Body of pancreas (tissue), 4 donors: ENCODE results near the gene ZNF630. TPM values are rescaled to one million over a fixed set of nuclear protein-coding genes. Genes with fewer than 3 reads are reported as not detected.
"Not testable (repeated sequence)": the region's sequence is repeated elsewhere in the genome, so short reads cannot be mapped to it uniquely, and the experiment has no call there.

Experiments
- ATAC-seq: fragments of 150-250 bp; one replicate; pipeline ENCODE4 v1.9.1; 2016
- DNase-seq, 4 donors: peaks; one replicate each; pipeline ENCODE4 v3.0.0-alpha.2; 2019
- H3K27ac ChIP-seq, 4 donors: fragments of 200-600 bp; sonication (generic); 1 replicate in 3 of 4; 2 replicates in 1 of 4; pipeline versions ENCODE4 v1.5.1 to v1.6.1; 2016 to 2019; ENCODE audit warnings: mild to moderate bottlenecking in 1 of 4, mixed read lengths in 1 of 4, moderate library complexity in 1 of 4
- H3K27me3 ChIP-seq, 2 donors: fragments of 200-600 bp; sonication (generic); one replicate each; pipeline ENCODE4 v1.6.0; 2016; ENCODE audit warnings: mild to moderate bottlenecking in 1 of 2
- H3K36me3 ChIP-seq, 2 donors: fragments of 200-600 bp; sonication (generic); replicated peaks in 1 of 2; 2 replicates each; pipeline ENCODE4 v1.5.1; 2016; ENCODE audit warnings: low read depth in 2 of 2; ENCODE audit not compliant: insufficient read depth in 1 of 2
- H3K4me1 ChIP-seq: fragments of 200-600 bp; sonication (generic); one replicate; pipeline ENCODE4 v1.6.0; 2016
- H3K4me3 ChIP-seq, 2 donors: fragments of 200-600 bp; sonication (generic); 1 replicate in 1 of 2; 2 replicates in 1 of 2; pipeline ENCODE4 v1.5.1; 2016 to 2019
- H3K9me3 ChIP-seq, 3 donors: fragments of 200-600 bp; sonication (generic); 1 replicate in 2 of 3; 2 replicates in 1 of 3; pipeline ENCODE4 v1.5.1; 2016
- POLR2A ChIP-seq, 3 donors: fragments of 450-650 bp; IDR thresholded peaks; one replicate each; pipeline ENCODE4 v1.6.1; 2016; ENCODE audit warnings: antibody characterized with exemption in 3 of 3, mild to moderate bottlenecking in 2 of 3
- WGBS, 2 donors: methylation state at CpG; one replicate each; pipeline ENCODE4 v1.1.5; 2017; 5-methylcytosine and 5-hydroxymethylcytosine counted together
- intact Hi-C: fragments of 100-400 bp; cut with DNase I; formaldehyde crosslinking; loops from one replicate; pipeline ENCODE4 v1.15.1; 2023
- total RNA-seq, 2 donors: library from RNA; depleted of rRNA; stranded (reverse); fragments of >200 nt; gene quantifications; one replicate each; pipeline ENCODE4 v1.1.0, GENCODE V29; 2016
- TF ChIP-seq, protein P1 (sequence below), 7 experiments: fragments of 450-650 bp in 4 of 7; fragments of 200-600 bp in 3 of 7; sonication (generic) in 3 of 7; IDR thresholded peaks; one replicate each; pipeline ENCODE4 v1.5.1; 2016 to 2019; ENCODE audit warnings: antibody characterized with exemption in 7 of 7

Gene ZNF630
- total RNA-seq, 2 donors from 2014 or later: 0.33 to 4.2 TPM

DNA sequence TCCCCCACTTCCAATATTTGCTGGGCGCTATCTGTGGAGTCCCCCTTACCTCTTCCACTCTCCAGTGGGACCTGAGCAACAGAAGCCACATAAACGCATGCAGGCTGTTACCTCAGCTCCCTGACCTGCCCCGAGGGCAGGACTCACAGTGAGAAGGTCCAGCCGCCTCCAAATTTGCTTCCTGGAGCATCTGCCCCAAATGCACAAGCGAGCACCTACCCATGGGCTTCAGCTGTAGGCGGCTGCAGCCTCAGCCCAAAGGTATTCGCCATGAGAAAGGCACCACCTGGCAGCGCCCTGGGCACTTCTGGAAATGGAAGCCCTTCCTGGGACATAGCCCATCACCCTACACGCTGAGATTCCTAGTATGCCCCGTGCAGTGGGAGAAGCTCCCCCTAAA is 41.2 kb downstream of the ZNF630 start:
- WGBS, 2 donors: 64 to 67% methylated on average over 2 to 3 of the region's 10 CpGs
- no peak for TF ChIP-seq POLR2A (IDR thresholded peaks at IDR 0.05)
- TF ChIP-seq, protein P1, sequence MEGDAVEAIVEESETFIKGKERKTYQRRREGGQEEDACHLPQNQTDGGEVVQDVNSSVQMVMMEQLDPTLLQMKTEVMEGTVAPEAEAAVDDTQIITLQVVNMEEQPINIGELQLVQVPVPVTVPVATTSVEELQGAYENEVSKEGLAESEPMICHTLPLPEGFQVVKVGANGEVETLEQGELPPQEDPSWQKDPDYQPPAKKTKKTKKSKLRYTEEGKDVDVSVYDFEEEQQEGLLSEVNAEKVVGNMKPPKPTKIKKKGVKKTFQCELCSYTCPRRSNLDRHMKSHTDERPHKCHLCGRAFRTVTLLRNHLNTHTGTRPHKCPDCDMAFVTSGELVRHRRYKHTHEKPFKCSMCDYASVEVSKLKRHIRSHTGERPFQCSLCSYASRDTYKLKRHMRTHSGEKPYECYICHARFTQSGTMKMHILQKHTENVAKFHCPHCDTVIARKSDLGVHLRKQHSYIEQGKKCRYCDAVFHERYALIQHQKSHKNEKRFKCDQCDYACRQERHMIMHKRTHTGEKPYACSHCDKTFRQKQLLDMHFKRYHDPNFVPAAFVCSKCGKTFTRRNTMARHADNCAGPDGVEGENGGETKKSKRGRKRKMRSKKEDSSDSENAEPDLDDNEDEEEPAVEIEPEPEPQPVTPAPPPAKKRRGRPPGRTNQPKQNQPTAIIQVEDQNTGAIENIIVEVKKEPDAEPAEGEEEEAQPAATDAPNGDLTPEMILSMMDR (IDR thresholded peaks at IDR 0.05): no peak
- intact Hi-C loops: no loop called here

DNA sequence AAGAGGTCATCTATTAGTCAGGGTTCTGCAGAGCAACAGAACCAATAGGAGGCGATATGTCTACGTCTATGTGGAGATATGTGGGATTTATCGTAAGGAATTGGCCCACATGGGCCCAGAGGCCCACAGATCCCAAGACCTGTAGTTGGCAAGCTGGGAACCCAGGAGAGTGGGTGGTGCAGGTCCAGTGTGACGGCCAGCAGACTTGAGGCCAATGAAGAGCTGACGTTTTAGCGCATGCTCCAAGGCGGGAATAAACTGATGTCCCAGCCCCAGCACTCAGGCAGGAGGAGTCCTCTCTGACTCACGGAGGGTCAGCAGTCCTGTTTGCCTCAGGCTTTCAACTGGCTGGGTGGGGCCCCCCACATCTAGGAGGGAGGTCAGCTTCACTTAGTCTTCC is 43.3 kb downstream of the ZNF630 start:
- intact Hi-C loops: loop anchor here (5.0 kb wide), 1 partner anchor 176 kb away; no protein-coding TSS in a partner anchor
- no peaks in the 10 kb centered on the region for H3K9me3 ChIP-seq
- WGBS, 2 donors: 91 to 95% methylated on average over 7 of the region's 8 CpGs
- H3K36me3 ChIP-seq: no peaks in the 10 kb centered on the region
- ATAC-seq (no peak), DNase-seq (no peak)
- H3K4me1 ChIP-seq: no peaks in the 10 kb centered on the region
- H3K27ac ChIP-seq: no peak overlapping the region
- no peak overlapping the region for H3K4me3 ChIP-seq
- TF ChIP-seq, protein P1 (IDR thresholded peaks at IDR 0.05): no peak
- TF ChIP-seq POLR2A (IDR thresholded peaks at IDR 0.05): no peak
- H3K27me3 ChIP-seq: no peaks in the 10 kb centered on the region

More for the DNA sequence above, 41.2 kb downstream of the ZNF630 start:
- DNase-seq: no peak
- no peaks in the 10 kb centered on the region for H3K36me3 ChIP-seq
- H3K9me3 ChIP-seq: no peaks in the 10 kb centered on the region
- no peak for ATAC-seq
- no peaks in the 10 kb centered on the region for H3K27me3 ChIP-seq
- no peak overlapping the region for H3K27ac ChIP-seq
- H3K4me3 ChIP-seq: no peak overlapping the region
- H3K4me1 ChIP-seq: no peaks in the 10 kb centered on the region

DNA sequence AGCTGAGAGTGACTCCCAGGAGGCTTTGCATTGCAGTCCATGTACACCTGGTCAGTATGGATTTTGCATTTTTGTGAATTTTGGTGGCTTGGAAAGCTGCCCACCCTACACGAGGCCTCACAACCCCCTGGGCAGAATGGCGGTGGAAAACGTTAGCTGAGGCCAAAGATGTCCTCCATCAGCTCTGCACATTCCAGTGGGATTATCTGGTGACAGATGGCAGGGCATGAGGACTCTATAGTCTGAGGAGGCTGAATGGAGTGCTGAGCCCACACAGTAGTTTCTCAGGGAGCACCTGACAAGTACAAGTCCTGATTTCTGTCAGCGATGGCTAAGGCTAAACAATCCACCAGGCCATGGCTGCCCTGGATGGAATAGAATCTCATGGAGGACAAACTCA is 43.9 kb downstream of the ZNF630 start:
- H3K9me3 ChIP-seq, ATAC-seq, H3K27me3 ChIP-seq, H3K36me3 ChIP-seq, H3K4me3 ChIP-seq, H3K4me1 ChIP-seq, H3K27ac ChIP-seq, DNase-seq: not testable (repeated sequence)
- WGBS, 2 donors: 49 to 71% methylated on average over 3 of the region's 4 CpGs
- intact Hi-C loops: loop anchor here (5.0 kb wide), 1 partner anchor 175 kb away; no protein-coding TSS in a partner anchor

DNA sequence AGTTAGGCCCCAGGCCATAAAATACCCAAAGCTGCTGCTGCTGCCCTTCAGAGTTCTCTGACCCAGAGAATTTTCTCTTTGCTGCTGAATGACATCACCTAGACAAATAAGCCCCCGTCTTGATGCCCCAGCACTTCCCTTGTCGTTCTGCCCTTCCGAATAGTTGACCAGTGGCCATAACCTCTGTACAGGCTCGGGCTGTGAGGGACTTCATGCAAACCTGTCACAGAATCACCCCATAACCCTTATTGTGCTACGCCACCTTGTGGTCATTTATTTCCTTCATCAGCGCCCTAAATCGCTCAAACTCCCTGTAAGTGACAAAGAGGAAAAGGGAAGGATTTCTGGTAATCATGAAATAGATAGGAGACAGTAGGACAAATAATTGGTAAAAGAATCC is 45.9 kb downstream of the ZNF630 start:
- DNase-seq (peak; percentile 40 to 55 (median 50)), ATAC-seq (peak; percentile 54)
- Histone ChIP-seq H3K36me3 (no peaks in the 10 kb centered on the region), H3K9me3 (no peaks in the 10 kb centered on the region), H3K27ac (no peak overlapping the region), H3K4me1 (no peaks in the 10 kb centered on the region), H3K4me3 (no peak overlapping the region), H3K27me3 (no peaks in the 10 kb centered on the region)
- intact Hi-C loops: loop anchor here (5.0 kb wide), 1 partner anchor 173 kb away; no protein-coding TSS in a partner anchor
- 0 to 1% methylated on average over 7 of the region's 7 CpGs for WGBS, 2 donors
- TF ChIP-seq POLR2A (IDR thresholded peaks at IDR 0.05): no peak
- TF ChIP-seq, protein P1 (IDR thresholded peaks at IDR 0.05): peak; percentile 23 to 62 (median 52)

DNA sequence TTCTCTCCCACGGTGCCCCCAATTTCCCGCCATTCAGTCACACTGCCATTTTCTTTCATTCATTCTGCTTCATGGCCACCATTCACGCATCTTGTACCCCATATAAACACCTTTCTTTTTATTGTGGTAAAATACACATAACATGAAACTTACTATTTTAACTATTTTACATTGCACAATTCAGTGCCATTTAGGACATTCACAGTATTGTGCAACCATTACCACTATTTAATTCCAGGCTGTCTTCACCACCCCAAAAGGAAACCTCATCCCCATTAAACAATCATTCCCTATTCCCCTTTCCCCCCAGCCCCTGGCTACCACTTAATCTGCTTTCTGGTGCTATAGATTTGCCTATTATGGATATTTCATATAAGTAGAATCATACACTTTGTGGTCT is 48.7 kb downstream of the ZNF630 start:
- no peak for ATAC-seq

More for the DNA sequence above, 48.7 kb downstream of the ZNF630 start:
- WGBS, 2 donors: 81 to 93% methylated on average over 3 of the region's 3 CpGs
- intact Hi-C loops: no loop called here
- Histone ChIP-seq H3K9me3 (no peaks in the 10 kb centered on the region), H3K27ac (no peak overlapping the region), H3K4me1 (no peaks in the 10 kb centered on the region), H3K4me3 (no peak overlapping the region), H3K36me3 (no peaks in the 10 kb centered on the region), H3K27me3 (no peaks in the 10 kb centered on the region)
- TF ChIP-seq, protein P1 (IDR thresholded peaks at IDR 0.05): no peak
- TF ChIP-seq POLR2A (IDR thresholded peaks at IDR 0.05): no peak
- DNase-seq: no peak
